Right kidney (tissue), 1 donor: ENCODE measurements around the gene KMT2E.
"Not testable (repeated sequence)": the region's sequence is repeated elsewhere in the genome, so short reads cannot be mapped to it uniquely, and the experiment has no call there.

Source experiments
- DNase-seq: peaks from one replicate; pipeline ENCODE4 v3.0.0-alpha.2; 2016

KMT2E gene

DNA sequence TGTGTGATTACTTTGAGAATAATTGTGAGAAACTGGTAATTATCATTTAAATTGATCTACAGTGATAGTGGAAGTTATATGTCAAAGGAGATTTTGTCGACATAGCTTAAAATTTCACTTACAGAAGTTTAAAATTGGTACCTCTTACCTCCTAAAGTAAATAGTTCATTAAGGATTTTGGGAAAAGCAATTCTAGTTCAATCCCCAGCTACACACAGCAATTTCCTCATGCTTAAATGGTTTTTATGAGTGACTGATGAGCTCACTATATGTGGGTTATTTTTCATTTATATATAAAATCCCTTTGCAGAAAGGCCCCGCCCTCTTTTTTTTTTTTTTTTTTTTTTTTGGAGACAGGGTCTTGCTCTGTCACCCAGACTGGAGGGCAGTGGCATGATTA lies 12.7 kb downstream of the KMT2E start:
- DNase-seq: no peak

DNA sequence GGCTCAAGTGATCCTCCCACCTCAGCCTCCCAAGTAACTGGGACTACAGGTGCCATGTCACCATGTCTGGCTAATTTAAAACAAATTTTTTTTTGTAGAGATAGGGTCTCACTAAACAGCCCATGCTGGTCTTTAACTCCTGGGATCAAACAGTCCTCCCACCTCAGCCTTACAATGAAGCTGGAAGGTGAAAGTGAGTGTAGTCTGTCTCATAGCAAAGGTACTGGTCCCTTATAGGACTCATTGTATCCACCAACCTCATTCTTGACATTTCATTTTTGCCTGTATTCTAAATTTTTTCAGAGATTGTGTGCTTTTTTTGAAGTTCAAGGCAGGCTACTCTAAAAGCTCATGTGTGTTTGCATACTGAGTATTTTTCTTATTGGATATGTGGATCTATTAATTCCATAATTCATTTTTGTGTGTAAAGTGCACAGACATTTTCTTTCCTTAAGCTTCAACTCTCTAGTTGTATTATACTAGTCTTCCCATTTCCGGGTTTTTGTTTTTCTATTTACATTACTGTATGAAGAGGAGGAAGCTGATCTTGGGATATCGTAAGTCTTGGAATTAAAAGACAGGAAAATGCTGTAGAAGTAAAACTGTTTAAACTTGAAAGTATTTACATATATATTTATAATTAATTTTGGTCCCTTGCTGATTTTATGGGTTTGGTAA lies 13.3 kb downstream of the KMT2E start:
- DNase-seq: no peak

DNA sequence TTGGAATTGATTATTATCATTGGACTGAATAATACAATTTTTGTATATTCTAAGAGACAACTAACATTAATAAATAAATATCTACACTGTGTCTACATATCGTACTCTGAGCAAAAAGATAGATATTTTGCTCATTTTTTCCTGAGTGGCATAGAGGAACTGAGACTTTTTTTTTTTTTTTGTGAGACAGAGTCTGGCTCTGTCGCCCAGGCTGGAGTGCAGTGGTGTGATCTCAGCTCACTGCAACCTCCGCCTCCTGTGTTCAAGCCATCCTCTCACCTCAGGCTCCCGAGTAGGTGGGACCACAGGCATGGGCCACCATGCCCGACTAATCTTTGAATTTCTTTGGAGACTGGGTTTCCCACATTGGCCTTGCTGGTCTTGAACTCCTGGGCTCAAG lies 14.0 kb downstream of the KMT2E start:
- no peak for DNase-seq

DNA sequence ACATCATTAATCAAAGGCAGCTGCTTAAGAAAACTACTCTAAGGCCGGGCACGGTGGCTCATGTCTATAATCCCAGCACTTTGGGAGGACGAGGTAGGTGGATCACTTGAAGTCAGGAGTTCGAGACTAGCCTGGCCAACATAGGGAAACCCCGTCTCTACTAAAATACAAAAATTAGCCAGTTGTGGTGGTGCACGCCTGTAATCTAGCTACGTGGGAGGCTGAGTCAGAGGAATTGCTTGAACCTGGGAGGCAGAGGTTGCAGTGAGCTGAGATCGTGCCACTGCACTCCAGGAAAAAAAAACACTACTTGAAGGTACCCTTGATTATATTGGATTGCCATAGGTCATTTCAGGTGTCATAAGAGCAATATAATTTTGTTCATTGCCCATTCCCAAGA lies 14.9 kb downstream of the KMT2E start:
- DNase-seq: not testable (repeated sequence)

DNA sequence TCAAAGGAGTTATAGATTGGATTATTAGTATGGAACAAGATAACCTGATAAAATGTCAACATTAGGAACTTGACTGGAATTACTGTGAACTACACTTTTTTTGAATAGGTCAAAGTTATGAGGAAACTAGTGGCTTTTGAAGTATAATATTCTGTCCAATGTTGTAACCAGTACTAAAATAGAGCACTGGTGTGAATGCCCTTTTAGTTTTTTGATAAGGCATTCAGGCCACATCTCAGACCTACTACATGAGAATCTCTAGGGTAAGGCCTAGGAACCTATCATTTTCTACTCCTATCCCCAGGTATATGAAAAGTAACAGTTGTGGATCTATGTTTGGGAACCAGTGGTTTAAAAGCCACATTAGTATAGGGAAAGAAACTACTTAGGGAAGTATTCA lies 16.4 kb downstream of the KMT2E start:
- DNase-seq: no peak

DNA sequence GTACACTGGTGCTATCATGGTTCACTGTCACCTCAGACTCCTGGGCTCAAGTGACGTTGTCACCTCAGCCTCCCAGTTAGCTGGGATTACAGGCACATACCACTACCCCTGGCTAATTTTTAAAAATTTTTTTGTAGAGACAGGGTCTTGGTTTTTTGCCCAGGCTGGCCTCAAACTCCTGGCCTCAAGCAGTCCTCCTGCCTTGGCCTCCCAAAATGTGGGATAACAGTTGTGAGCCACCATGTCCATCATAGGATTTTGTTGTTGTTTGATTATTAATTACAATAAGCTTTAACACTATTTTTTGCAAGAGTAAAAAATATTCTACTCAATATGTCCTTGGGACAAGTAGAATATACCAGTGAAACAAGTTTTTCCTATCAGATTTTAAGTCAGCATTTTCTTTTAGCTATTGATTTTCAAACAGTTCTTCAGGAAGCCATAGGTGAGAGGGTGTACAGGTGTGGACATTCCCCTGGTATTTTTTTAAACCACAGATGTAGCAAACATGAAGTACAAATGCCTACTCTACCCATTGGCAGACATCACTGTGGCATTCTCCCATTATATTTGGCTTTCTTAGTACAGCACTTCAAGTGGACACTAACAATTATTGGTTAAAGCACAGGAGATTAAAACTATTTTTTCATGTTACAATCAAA lies 18.7 kb downstream of the KMT2E start:
- DNase-seq: no peak

DNA sequence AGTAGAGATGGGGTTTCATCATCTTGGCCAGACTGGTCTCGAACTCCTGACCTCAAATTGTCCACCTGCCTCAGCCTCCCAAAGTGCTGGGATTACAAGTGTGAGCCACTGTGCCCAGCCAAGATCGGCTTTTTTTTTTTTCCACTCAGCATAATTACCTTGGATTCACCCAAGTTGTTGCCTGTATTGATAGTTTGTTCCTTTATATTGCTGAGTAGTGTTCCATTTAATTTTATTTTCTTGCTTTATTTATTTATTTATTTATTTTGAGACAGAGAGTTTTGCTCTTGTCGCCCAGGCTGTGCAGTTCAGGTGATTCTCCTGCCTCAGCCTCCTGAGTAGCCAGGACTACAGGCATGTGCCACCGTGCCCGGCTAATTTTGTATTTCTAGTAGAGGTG lies 21.3 kb downstream of the KMT2E start:
- DNase-seq: no peak

DNA sequence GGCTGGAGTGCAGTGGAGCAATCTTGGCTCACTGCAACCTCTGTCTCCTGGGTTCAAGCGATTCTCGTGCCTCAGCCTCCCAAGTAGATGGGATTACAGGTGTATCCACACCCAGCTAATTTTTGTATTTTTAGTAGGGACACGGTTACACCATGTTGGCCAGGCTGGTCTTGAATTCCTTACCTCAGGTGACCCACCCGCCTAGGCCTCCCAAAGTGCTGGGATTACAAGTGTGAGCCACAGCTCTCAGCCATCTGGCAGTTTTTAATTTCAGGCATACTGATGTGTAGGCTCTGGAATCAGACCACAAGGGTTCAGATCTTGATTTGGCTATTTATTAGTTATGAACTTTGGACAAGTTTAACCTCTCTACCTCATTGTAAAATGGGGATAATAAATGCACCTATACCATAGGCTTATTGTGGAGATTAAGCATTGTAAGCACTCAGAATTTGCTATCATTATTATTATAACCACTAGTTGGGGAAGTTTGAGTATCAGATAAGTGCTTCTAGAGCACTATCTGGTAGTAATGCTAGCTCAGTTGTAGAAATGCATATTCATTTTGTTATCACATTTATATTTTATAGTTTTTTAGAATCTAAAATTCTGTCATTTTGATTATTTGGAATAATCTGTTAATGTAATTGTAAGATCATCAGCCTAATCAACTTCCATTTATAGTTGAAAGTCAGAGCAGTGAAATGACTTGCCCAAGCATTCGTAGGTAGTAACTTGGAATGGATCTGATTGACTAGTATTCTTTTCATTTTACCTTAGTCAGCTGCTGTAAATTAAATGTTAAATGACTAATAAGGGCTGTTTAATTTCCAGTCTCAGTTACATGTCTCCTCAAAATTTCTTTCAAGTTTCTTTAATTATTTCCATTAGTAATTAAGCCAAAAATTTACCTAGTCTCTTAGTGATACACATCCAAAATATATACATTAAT lies 22.5 kb downstream of the KMT2E start:
- no peak for DNase-seq

DNA sequence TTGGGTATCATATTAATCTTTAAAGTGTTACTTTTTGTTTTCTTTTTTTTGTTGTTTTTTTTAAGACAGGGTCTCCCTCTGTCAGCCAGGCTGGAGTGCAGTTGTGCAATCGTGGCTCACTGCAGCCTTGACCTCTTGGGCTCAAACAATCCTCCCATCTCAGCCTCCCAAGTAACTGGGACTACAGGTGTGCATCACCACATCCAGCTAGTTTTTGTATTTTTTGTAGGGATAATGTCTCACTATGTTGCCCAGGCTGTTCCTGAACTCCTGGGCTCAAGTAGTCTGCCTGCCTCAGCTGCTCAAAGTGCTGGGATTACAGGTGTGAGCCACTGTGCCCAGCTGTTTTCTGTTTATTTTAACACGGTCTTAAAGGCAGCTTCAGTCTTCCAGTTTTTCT lies 23.3 kb downstream of the KMT2E start:
- DNase-seq: no peak

DNA sequence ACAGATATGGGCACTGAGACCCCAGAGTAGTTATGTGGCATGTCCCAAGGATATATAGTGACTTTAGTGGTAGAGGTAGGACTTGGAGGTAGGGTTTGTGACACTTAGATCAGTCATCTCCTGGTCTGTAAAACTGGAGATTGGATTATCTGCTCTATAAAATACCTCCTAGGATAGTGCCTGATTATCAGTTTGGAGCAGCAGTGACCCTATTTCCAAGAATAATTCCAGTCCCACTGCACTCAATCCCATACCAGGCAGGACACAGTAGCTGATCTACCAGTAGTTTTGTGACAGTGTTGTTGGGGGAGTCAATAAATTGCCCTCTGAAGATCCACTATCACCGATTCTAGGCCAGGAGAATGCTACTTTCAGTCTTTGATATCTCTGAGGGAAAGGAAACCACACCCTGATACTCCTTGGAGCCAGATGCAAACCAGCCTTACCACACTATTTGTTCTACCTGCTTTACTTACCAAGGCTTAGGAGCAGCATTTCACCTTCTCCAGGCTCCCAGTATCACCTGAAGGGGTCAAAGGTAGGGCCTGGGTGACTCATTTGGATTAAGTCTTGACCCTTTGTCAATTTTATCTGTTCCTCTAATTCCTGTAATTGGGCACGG lies 30.6 kb downstream of the KMT2E start:
- DNase-seq: no peak

DNA sequence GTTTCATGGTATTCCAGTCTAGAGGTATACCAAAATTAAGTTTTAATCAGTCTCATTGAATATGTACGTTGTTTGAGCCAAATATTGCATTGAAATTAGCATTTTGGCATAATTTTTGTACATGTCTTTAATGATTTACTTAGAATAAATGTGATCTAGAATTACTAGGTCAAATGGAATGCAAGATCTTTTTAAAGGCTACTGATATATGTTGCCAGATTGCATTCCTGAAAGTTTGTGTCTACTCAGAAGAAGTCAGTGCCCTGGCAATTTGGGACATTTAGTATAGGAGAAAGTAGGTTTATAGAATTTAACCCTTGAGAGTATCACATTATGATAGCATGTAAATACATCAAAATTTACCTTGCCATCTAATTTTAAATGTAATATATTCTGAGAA lies 32.4 kb downstream of the KMT2E start:
- no peak for DNase-seq

DNA sequence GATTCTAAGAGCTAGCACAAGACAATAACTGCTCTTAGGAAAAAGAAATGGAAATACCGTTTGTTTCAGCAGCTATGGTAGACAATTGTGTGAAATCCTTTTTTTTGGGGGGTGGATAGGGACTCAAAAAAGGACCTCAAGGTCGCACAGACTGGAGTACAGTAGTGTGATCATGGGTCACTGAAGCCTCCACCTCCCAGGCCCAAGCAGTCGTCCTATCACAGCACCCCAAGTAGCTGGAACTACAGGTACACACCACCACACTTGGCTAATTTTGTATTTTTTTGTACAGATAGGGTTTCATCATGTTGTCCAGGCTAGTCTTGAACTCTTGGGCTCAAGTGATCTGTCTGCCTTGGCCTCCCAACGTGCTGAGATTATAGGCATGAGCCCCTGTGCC lies 33.9 kb downstream of the KMT2E start:
- DNase-seq: no peak

DNA sequence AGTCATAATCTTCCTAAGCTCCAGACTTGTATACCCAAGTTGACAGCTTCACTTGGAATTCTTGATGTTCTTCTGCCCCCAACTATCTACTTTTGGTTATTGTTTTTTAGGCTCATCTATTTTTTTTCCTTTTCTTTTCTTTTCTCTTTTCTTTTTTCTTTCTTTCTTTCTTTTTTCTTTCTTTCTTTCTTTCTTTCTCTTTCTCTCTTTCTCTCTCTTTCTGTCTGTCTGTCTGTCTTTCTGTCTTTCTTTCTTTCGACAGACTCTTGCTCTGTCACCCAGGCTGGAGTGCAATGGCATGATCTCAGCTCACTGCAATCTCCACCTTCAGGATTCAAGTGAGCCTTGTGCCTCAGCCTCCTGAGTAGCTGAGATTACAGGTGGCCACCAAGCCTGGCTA lies 36.5 kb downstream of the KMT2E start:
- DNase-seq: no peak

DNA sequence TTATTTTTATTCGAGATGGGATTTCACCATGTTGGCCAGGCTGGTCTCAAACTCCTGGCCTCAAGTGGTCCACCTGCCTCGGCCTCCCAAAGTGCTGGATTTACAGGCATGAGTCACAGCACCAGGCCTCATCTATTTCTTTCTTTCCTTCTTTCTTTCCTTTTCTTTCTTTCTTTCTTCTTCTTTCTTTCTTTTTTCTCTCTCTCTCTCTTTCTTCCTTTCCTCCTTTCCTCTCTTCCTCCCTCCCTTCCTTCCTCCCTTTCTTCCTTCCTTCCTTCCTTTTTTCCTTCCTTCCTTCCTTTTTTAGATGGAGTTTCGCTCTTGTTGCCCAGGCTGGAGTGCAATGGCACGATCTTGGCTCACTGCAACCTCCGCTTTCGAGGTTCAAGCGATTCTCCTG lies 36.9 kb downstream of the KMT2E start:
- not testable (repeated sequence) for DNase-seq

DNA sequence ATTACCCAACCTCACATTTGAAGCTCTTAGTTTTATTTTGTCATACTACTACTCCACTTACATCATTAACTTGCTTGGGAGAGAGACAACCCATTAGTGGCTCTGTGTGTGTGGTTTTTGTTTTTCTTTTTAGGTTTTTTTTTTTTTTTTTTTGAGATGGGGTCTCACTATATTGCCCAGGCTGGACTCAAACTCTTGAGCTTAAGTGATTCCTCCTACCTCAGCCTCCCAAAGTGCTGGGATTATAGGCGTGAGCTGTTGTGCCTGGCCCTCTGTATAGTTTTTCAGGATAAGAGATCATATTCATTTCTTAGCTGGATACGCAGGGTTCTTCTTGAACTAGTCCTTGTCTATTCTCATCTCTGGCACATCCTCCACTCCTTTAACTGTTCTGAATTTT lies 41.1 kb downstream of the KMT2E start:
- DNase-seq: no peak

DNA sequence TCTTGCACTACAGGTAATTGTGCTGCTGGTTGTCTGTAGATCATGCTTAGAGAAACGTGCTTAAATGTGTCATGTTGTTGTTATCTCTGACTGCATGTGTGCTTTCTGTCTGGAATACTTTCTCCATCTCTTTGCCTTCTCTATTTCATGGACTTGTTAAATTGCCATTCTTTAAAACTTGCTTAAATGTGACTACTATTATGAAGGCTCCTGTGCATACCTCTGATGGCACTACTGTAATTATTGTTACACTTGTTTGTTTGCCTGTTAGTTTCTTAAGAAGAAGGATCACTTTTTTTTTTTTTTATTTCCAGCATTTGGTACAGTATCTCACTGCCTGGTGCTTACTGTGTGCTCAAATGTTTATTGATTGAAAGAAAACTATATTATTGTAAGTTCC lies 41.6 kb downstream of the KMT2E start:
- no peak for DNase-seq

DNA sequence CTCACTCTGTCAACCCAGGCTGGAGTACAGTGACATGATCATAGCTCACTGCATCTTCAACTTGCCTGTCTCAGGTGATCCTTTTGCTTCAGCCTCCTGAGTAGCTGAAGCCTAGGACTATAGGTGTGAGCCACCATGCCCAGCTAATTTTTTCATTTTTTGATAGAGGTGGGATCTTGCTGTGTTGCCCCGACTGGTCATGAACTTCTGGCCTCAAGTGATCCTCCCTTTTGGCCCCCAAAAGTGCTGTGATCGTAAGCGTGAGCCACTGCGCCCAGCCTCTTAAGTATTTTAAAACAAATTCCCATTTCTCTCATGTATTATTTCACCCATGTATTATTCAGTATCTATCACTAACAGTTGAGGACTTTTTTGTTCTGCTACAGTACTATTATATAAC lies 43.5 kb downstream of the KMT2E start:
- DNase-seq: no peak

DNA sequence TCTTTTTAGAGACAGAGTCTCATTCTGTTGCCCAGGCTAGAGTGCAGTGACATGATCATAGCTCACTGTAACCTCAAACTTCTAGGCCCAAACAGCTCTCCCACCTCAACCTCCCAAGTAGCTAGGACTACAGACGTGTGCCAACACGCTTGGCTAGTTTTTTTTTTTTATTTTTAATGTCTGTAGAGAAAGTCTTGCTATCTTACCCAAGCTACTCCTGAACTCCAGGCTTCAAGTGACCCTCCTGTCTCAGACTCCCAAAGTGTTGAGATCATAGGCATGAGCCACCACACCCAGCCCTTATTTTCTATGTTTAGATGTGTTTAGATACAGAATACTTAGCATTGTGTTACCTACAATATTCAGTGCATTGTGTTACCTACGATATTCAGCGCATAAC lies 46.4 kb downstream of the KMT2E start:
- DNase-seq: no peak

DNA sequence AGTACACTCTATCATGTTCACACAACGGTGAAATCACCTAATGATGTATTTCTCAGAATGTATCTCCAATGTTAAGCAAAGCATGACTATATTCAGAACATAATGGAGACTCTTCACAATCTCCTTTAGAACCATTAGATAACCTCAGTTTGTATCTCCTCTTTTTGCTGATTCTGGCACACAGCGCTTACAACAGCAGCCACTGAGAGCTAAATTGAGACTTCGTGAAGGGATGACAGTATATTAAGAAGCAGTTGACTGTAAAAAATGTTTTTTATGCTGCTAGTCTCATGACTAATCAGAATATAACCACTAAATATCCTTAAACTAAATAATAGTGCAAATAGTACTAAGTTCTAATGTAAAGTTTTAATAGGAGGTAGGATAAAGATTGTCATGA lies 46.9 kb downstream of the KMT2E start:
- DNase-seq: no peak

DNA sequence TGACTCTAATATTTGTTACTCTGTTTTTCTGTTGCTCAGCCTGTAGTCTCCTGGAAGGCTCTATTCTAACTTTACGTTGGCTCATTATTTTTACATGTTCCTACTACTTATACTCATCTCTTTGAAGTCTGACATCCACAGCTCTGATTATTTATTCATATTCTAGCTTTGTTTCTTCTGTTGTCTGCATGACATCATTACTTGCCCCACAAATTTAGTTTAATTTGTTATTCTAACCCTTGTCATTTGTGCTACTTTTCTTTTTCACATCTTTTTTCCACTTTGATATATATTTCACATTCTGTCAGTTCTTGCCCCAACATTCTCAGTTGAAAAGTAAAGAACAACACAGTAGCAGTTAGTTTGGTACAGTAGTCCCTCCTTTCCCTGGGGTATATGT lies 51.1 kb downstream of the KMT2E start:
- DNase-seq: no peak

DNA sequence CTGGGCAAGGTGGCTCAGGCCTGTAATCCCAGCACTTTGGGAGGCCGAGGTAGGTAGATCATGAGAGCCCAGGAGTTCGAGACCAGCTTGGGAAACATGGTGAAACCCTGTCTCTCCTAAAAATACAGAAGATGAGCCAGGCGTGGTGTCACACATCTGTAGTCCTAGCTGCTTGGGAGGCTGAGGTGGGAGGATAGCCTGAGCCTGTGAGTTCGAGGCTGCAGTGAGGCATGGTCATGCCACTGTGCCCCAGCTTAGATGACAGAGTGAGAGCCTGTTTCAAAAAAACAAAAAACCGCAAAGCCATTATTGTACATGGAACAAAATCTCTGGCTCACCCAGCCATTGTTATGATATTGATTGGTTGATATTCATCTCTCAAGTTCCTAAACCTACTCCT lies 53.7 kb downstream of the KMT2E start:
- no peak for DNase-seq

DNA sequence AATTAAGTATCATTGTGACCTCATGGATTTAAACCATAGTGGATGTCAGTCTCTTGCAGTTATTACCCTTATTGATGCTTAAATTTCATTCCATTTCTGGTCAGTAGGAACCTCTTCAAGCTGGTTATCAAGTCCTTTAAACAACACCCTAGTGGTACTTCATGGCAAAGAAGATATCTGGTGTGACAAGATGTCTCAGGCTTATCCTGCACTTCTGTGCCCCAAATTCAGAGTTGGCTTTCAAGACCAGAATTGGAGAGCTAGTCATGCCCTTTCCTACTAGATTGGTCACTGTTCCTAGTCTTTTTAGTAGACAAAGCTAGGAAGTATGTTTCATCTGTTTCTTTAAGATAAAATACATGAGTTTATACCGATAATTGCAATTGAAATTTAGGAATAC lies 54.9 kb downstream of the KMT2E start:
- no peak for DNase-seq

DNA sequence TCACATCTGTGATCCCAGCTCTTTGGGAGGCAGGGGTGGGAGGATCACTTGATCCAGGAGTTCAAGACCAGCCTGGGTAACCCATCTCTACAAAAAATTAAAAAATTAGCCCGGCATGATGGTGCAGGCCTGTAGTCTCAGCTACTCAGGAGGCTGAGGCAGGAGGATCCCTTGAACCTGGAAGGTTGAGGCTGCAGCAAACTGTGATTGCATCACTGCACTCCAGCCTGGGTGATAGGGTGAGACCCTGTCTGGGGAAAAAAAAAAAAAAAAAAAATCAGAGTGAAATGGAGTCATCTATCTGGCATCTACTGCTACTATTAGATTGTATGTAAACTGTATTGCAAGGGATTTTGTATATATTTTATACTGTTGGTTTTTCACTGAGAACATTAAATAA lies 59.1 kb downstream of the KMT2E start:
- DNase-seq: no peak
